ENCODE measurements around the gene IFI35. TPM values are rescaled to one million over a fixed set of nuclear protein-coding genes. Genes with fewer than 3 reads are reported as not detected.
"Not testable (repeated sequence)": the region's sequence is repeated elsewhere in the genome, so short reads cannot be mapped to it uniquely, and the experiment has no call there.

The IFI35 gene
- total RNA-seq, 1 donor from 2014 or later = 13.2 TPM

- ATAC-seq (no peak), DNase-seq (no peak)
- intact Hi-C loops (cut with micrococcal nuclease) = no loop called here
These were observed 35.5 kb downstream of the IFI35 start for GRCh38 chr17:43042025-43042628.

- DNase-seq (no peak), ATAC-seq (no peak)
- intact Hi-C loops (cut with micrococcal nuclease) = no loop called here
These were observed 36.7 kb downstream of the IFI35 start for GRCh38 chr17:43043307-43043706.

GRCh38 chr17:43044024-43044423, 37.4 kb downstream of the IFI35 start:
- ATAC-seq (no peak), DNase-seq (no peak)
- intact Hi-C loops (cut with micrococcal nuclease) = no loop called here

GRCh38 chr17:43051969-43052368, 45.4 kb downstream of the IFI35 start:
- ATAC-seq (no peak), DNase-seq (no peak)
- intact Hi-C loops (cut with micrococcal nuclease) = no loop called here

- ATAC-seq; intact Hi-C loops (cut with micrococcal nuclease); DNase-seq: not testable (repeated sequence)
These were observed 46.4 kb downstream of the IFI35 start for GRCh38 chr17:43053008-43053407.

- DNase-seq = no peak
- intact Hi-C loops (cut with micrococcal nuclease) = no loop called here
- no peak for ATAC-seq
These were observed 49.5 kb downstream of the IFI35 start for GRCh38 chr17:43056051-43056450.

- intact Hi-C loops (cut with micrococcal nuclease) = no loop called here
- DNase-seq (no peak), ATAC-seq (no peak)
These were observed 56.5 kb downstream of the IFI35 start for GRCh38 chr17:43062984-43063638.

Other genes starting within 250 kb of the IFI35 start
- gene RAMP2, start 245.6 kb upstream of the IFI35 start, total RNA-seq = 39.3 TPM
- 29.6 TPM for gene VPS25, start 233.3 kb upstream of the IFI35 start, total RNA-seq
- gene WNK4, start 226.2 kb upstream of the IFI35 start, total RNA-seq = not detected
- 70.4 TPM for gene COA3, start 208.1 kb upstream of the IFI35 start, total RNA-seq
- gene CNTD1, start 207.9 kb upstream of the IFI35 start, total RNA-seq = 0.10 TPM
- 76.8 TPM for gene BECN1, start 182.5 kb upstream of the IFI35 start, total RNA-seq
- 71.2 TPM for gene PSME3, start 173.4 kb upstream of the IFI35 start, total RNA-seq
- 0.40 TPM for gene AOC2, start 162.2 kb upstream of the IFI35 start, total RNA-seq
- gene AOC3, start 155.6 kb upstream of the IFI35 start, total RNA-seq = 6.1 TPM
- gene G6PC1, start 106.0 kb upstream of the IFI35 start, total RNA-seq = not detected
- 31.5 TPM for gene AARSD1, start 42.3 kb upstream of the IFI35 start, total RNA-seq
- gene PTGES3L, start 26.7 kb upstream of the IFI35 start, total RNA-seq = 50.7 TPM
- 12.7 TPM for gene RUNDC1, start 26.2 kb upstream of the IFI35 start, total RNA-seq
- gene RPL27, start 8.4 kb upstream of the IFI35 start, total RNA-seq = 694 TPM
- gene VAT1, start 15.6 kb downstream of the IFI35 start, total RNA-seq = 77.0 TPM
- gene RND2, start 18.4 kb downstream of the IFI35 start, total RNA-seq = 0.82 TPM
- 6.8 TPM for gene BRCA1, start 118.6 kb downstream of the IFI35 start, total RNA-seq
- gene NBR1, start 164.4 kb downstream of the IFI35 start, total RNA-seq = 99.2 TPM
- 1.8 TPM for gene TMEM106A, start 205.1 kb downstream of the IFI35 start, total RNA-seq
- gene CCDC200, start 221.8 kb downstream of the IFI35 start, total RNA-seq = not detected
- 5,074 TPM for gene RNU2-1, start 227.2 kb downstream of the IFI35 start, total RNA-seq